Stomach (tissue), 4 donors: ENCODE results near the gene ADGRG1.

ENCODE experiments used
- POLR2A ChIP-seq, 4 donors: fragments of 450-650 bp; IDR thresholded peaks; one replicate each; pipeline ENCODE4 v1.6.1; 2016; ENCODE audit warnings: antibody characterized with exemption in 4 of 4, control low read depth in 2 of 4, mild to moderate bottlenecking in 1 of 4, moderate library complexity in 1 of 4
- TF ChIP-seq, protein P1 (sequence below), 7 experiments: fragments of 450-650 bp in 4 of 7; fragments of 200-600 bp in 3 of 7; sonication (generic) in 3 of 7; IDR thresholded peaks; one replicate each; pipeline ENCODE4 v1.5.1; 2016 to 2019; ENCODE audit warnings: antibody characterized with exemption in 7 of 7, control low read depth in 2 of 7, mild to moderate bottlenecking in 1 of 7

DNA sequence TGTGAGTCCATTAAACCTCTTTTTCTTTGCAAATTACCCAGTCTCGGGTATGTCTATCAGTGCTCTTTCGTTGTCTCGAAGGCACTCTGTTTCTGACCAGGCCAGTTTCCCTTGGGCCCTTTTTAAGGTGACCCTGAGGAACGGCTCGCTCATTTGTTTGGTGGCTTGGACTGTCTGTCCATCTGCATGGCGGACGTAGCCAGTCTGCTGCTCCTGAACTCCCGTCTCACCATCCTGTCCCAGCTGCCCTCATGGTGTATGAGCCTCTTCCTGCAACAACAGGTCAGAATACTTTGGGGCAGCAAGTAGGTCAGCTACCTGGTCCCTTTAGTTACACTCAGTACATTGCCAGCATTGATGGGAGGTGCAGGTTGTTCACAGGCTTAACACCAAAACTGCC, 85.2 kb downstream of the ADGRG1 start:
- TF ChIP-seq, protein P1, sequence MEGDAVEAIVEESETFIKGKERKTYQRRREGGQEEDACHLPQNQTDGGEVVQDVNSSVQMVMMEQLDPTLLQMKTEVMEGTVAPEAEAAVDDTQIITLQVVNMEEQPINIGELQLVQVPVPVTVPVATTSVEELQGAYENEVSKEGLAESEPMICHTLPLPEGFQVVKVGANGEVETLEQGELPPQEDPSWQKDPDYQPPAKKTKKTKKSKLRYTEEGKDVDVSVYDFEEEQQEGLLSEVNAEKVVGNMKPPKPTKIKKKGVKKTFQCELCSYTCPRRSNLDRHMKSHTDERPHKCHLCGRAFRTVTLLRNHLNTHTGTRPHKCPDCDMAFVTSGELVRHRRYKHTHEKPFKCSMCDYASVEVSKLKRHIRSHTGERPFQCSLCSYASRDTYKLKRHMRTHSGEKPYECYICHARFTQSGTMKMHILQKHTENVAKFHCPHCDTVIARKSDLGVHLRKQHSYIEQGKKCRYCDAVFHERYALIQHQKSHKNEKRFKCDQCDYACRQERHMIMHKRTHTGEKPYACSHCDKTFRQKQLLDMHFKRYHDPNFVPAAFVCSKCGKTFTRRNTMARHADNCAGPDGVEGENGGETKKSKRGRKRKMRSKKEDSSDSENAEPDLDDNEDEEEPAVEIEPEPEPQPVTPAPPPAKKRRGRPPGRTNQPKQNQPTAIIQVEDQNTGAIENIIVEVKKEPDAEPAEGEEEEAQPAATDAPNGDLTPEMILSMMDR (IDR thresholded peaks at IDR 0.05): no peak
- TF ChIP-seq POLR2A (IDR thresholded peaks at IDR 0.05): no peak
